Mesothelial cell of epicardium (in vitro differentiated cells): Measurements from ENCODE around the gene TMPRSS11B. TPM values are rescaled to one million over a fixed set of nuclear protein-coding genes. Genes with fewer than 3 reads are reported as not detected.
"Not testable (repeated sequence)": the region's sequence is repeated elsewhere in the genome, so short reads cannot be mapped to it uniquely, and the experiment has no call there.

Source experiments
- DNase-seq, 2 experiments: peaks; one replicate each; pipeline ENCODE4 v3.0.0; 2021; ENCODE audit warnings: low spot score in 2 of 2; ENCODE audit not compliant: unreplicated experiment in 2 of 2
- H3K27ac Mint-ChIP-seq: 2 replicates; pipeline ENCODE4 v1.8.0; 2021; ENCODE audit warnings: mixed read lengths
- H3K27me3 Mint-ChIP-seq: 2 replicates; pipeline ENCODE4 v1.8.0; 2021; ENCODE audit warnings: low read depth, mixed read lengths
- H3K36me3 Mint-ChIP-seq: 2 replicates; pipeline ENCODE4 v1.8.0; 2021; ENCODE audit warnings: mixed read lengths
- H3K4me1 Mint-ChIP-seq: 2 replicates; pipeline ENCODE4 v1.8.0; 2021; ENCODE audit warnings: mixed read lengths
- H3K4me3 Mint-ChIP-seq: 2 replicates; pipeline ENCODE4 v1.8.0; 2021; ENCODE audit warnings: mild to moderate bottlenecking, moderate library complexity, mixed read lengths
- H3K9me3 Mint-ChIP-seq: 2 replicates; pipeline ENCODE4 v1.8.0; 2021; ENCODE audit warnings: mixed read lengths
- total RNA-seq: library from RNA; stranded (reverse); gene quantifications from 3 replicates; pipeline ENCODE4 v1.2.1, GENCODE V29; 2021
- TF ChIP-seq, protein P1 (sequence below): fragments of 200-600 bp; sonication (generic); IDR thresholded peaks from one replicate; pipeline ENCODE4 v1.5.0; 2021; ENCODE audit warnings: antibody characterized with exemption; ENCODE audit not compliant: unreplicated experiment

Gene TMPRSS11B
- total RNA-seq, 1 donor from 2014 or later: not detected

DNA sequence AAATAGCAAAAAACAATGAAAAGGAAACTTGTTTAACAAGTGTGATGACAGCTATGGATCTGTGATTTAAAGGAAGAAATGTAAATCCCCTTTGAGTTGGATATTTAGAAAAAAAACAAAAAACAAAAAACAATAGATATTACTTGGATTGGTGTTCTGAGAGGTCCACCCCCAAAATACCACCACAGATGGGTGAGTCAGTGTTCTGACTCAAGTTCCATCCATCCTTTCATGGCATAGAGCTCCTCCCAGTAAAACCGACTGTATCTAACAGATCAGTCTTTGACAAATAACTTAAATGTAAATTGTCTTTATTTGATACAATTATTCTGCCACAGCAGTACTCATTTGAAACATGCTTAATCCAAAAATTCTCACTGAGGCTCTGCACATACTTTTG lies 27.4 kb downstream of the TMPRSS11B start:
- TF ChIP-seq, protein P1, sequence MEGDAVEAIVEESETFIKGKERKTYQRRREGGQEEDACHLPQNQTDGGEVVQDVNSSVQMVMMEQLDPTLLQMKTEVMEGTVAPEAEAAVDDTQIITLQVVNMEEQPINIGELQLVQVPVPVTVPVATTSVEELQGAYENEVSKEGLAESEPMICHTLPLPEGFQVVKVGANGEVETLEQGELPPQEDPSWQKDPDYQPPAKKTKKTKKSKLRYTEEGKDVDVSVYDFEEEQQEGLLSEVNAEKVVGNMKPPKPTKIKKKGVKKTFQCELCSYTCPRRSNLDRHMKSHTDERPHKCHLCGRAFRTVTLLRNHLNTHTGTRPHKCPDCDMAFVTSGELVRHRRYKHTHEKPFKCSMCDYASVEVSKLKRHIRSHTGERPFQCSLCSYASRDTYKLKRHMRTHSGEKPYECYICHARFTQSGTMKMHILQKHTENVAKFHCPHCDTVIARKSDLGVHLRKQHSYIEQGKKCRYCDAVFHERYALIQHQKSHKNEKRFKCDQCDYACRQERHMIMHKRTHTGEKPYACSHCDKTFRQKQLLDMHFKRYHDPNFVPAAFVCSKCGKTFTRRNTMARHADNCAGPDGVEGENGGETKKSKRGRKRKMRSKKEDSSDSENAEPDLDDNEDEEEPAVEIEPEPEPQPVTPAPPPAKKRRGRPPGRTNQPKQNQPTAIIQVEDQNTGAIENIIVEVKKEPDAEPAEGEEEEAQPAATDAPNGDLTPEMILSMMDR: no peak
- Mint-ChIP-seq H3K4me3 (no peak overlapping the region), H3K9me3 (peaks cover under 1% of the 10 kb centered on the region), H3K27ac (no peak overlapping the region), H3K27me3 (peaks cover 4% of the 10 kb centered on the region), H3K36me3 (no peaks in the 10 kb centered on the region), H3K4me1 (no peaks in the 10 kb centered on the region)
- DNase-seq: no peak

DNA sequence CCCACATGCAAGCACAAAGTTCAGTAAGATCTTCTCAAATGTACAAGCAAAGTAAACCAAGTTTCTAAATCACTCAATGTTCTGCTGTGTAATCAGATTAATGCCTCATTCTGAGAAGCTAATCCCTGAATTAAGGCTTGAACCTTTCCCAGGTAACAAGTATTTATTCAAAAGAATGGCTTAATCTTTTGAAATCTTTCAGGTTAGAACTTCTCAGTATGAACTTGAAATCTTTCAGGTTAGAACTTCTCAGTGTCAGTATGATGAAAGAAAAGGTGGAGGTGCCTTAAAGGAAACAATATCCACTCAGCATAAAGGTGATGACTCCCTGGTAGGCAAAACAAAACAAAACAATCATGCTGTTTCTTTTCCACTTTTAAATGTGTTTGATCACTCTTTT lies 29.0 kb downstream of the TMPRSS11B start:
- no peak overlapping the region for H3K27ac Mint-ChIP-seq
- H3K4me3 Mint-ChIP-seq: no peak overlapping the region
- H3K27me3 Mint-ChIP-seq: peaks cover 4% of the 10 kb centered on the region
- TF ChIP-seq, protein P1: no peak
- no peaks in the 10 kb centered on the region for H3K4me1 Mint-ChIP-seq
- no peaks in the 10 kb centered on the region for H3K36me3 Mint-ChIP-seq
- peaks cover 3% of the 10 kb centered on the region for H3K9me3 Mint-ChIP-seq
- no peak for DNase-seq

DNA sequence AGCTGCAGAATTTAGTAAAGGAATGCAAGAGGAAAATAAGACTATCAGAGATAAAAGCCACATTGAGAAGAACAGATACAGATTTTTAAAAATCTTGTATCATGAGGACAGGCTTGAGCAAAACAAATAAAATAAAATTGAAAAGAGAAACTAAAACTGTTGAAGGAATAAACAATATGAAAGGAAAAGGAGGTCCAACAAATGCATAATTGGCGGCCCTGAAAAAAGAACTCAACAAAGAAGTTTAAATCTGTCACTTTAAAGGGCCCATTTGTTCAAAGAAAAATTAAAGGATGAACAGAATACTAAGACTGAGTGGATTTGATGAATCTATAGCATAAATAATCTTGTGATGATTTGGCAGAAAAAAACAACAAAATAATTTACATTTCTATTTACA lies 36.5 kb downstream of the TMPRSS11B start:
- no peaks in the 10 kb centered on the region for H3K27me3 Mint-ChIP-seq
- TF ChIP-seq, protein P1: no peak
- H3K4me3 Mint-ChIP-seq: no peak overlapping the region
- no peaks in the 10 kb centered on the region for H3K4me1 Mint-ChIP-seq
- H3K27ac Mint-ChIP-seq: no peak overlapping the region
- peaks cover 46% of the 10 kb centered on the region for H3K9me3 Mint-ChIP-seq
- H3K36me3 Mint-ChIP-seq: no peaks in the 10 kb centered on the region
- DNase-seq: no peak

DNA sequence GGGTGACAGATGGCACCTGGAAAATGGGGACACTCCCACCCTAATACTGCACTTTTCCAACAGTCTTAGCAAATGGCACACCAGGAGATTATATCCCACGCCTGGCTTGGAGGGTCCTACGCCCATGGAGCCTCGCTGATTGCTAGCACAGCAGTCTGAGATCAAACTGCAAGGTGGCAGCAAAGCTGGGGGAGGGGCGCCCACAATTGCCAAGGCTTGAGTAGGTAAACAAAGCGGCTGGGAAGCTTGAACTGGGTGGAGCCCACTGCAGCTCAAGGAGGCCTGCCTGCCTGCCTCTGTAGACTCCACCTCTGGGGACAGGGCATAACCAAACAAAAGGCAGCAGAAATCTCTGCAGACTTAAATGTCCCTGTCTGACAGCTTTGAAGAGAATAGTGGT lies 51.2 kb downstream of the TMPRSS11B start:
- H3K36me3 Mint-ChIP-seq, H3K27me3 Mint-ChIP-seq, H3K27ac Mint-ChIP-seq, H3K4me3 Mint-ChIP-seq, DNase-seq, H3K4me1 Mint-ChIP-seq: not testable (repeated sequence)
- peaks cover 20% of the 10 kb centered on the region for H3K9me3 Mint-ChIP-seq

DNA sequence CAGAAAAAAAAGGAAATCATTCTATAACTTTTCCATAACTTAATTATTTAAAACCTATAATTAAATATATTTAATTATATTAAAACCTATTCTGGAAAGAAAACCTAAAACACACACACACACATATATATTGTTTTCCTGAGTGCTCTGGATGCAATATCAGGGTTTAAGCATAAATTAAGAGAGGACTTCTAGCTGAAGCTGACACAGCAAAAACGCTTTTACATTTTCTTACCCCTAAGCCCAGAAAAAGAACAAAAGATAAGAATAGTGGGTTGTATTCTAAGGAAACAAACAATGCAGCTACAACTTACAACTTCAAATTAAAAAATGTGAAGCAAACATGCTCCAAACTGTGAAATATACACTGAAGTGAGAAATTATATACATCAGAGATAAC lies 52.3 kb downstream of the TMPRSS11B start:
- TF ChIP-seq, protein P1: no peak

DNA sequence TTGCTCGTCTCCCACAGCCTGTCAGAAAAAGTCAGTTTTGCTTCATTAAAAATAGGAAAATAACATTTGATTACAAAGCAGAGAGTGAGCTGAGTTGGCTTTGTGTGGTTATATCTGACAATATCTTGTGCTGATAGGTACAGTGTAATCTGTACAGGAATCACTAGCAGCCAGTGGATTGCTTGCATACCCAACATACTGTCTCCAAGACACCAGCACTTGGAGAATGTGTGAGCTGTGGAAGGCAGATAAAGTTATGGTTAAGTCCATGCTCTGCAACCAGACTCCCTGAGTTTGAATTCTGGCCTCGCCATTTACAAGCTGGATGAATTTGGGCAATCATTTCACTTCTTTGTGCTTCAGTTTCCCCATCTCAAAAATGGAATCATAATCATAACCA lies 58.3 kb downstream of the TMPRSS11B start:
- DNase-seq: no peak
- no peak overlapping the region for H3K27ac Mint-ChIP-seq
- H3K27me3 Mint-ChIP-seq: peaks cover 3% of the 10 kb centered on the region
- H3K4me3 Mint-ChIP-seq: no peak overlapping the region
- no peaks in the 10 kb centered on the region for H3K9me3 Mint-ChIP-seq
- TF ChIP-seq, protein P1: no peak
- no peaks in the 10 kb centered on the region for H3K4me1 Mint-ChIP-seq
- no peaks in the 10 kb centered on the region for H3K36me3 Mint-ChIP-seq

More for the DNA sequence above, 52.3 kb downstream of the TMPRSS11B start:
- Mint-ChIP-seq H3K36me3 (no peaks in the 10 kb centered on the region), H3K27ac (no peak overlapping the region), H3K4me1 (no peaks in the 10 kb centered on the region), H3K9me3 (peaks cover 20% of the 10 kb centered on the region), H3K27me3 (no peaks in the 10 kb centered on the region), H3K4me3 (no peak overlapping the region)
- no peak for DNase-seq
